DMS79 treated with DMSO at 0.1 percent for 48 hours (cell line): ENCODE measurements around the gene UPK3B.
"Not testable (repeated sequence)": the region's sequence is repeated elsewhere in the genome, so short reads cannot be mapped to it uniquely, and the experiment has no call there.

Source experiments
- DNase-seq: peaks from one replicate; lab custom pipeline; 2025; lab: John Stamatoyannopoulos, UW

Gene UPK3B

GRCh38 chr7:76492139-76492538 lies 18.2 kb upstream of the UPK3B start:
- not testable (repeated sequence) for DNase-seq

- not testable (repeated sequence) for DNase-seq
Observed at GRCh38 chr7:76495717-76496116, 14.6 kb upstream of the UPK3B start.

GRCh38 chr7:76497918-76498582 lies 12.3 kb upstream of the UPK3B start:
- not testable (repeated sequence) for DNase-seq

- not testable (repeated sequence) for DNase-seq
Observed at GRCh38 chr7:76498583-76499200, 11.7 kb upstream of the UPK3B start.

- DNase-seq = not testable (repeated sequence)
Observed at GRCh38 chr7:76499201-76499923, 11.0 kb upstream of the UPK3B start.

- not testable (repeated sequence) for DNase-seq
Observed at GRCh38 chr7:76499924-76500241, 10.5 kb upstream of the UPK3B start.

- DNase-seq = not testable (repeated sequence)
Observed at GRCh38 chr7:76502224-76502623, 8.1 kb upstream of the UPK3B start.

GRCh38 chr7:76502836-76503235 lies 7.5 kb upstream of the UPK3B start:
- not testable (repeated sequence) for DNase-seq

GRCh38 chr7:76503244-76503643 lies 7.1 kb upstream of the UPK3B start:
- DNase-seq = not testable (repeated sequence)

GRCh38 chr7:76504351-76505167 lies 5.8 kb upstream of the UPK3B start:
- DNase-seq = not testable (repeated sequence)

- DNase-seq = no peak
Observed at GRCh38 chr7:76505168-76506080, 4.9 kb upstream of the UPK3B start.

- no peak for DNase-seq
Observed at GRCh38 chr7:76506081-76506440, 4.3 kb upstream of the UPK3B start.

GRCh38 chr7:76506643-76507042 lies 3.7 kb upstream of the UPK3B start:
- not testable (repeated sequence) for DNase-seq

- DNase-seq = no peak
Observed at GRCh38 chr7:76507723-76508406, 2.5 kb upstream of the UPK3B start.

- not testable (repeated sequence) for DNase-seq
Observed at GRCh38 chr7:76511200-76511910, 1.0 kb downstream of the UPK3B start.

GRCh38 chr7:76511911-76512885 lies 1.8 kb downstream of the UPK3B start:
- DNase-seq = not testable (repeated sequence)

GRCh38 chr7:76512941-76513816 lies 2.8 kb downstream of the UPK3B start:
- no peak for DNase-seq
